HepG2 (cell line): ENCODE measurements around the gene CCNL1.

Experiments
- ATF3 ChIP-seq: sonication (generic); formaldehyde crosslinking; IDR thresholded peaks from 2 replicates; pipeline ENCODE4 v1.4.0; 2020; ENCODE audit warnings: missing genetic modification reagents
- CTCF ChIP-seq: sonication (generic); formaldehyde crosslinking; IDR thresholded peaks from 2 replicates; pipeline ENCODE4 v1.5.0; 2020; ENCODE audit warnings: mild to moderate bottlenecking, missing genetic modification reagents, moderate library complexity
- HIVEP1 ChIP-seq: sonication (generic); formaldehyde crosslinking; IDR thresholded peaks from 2 replicates; pipeline ENCODE4 v1.4.0; 2020; ENCODE audit warnings: mild to moderate bottlenecking, missing genetic modification reagents
- HOMEZ ChIP-seq: IDR thresholded peaks from 2 replicates; pipeline ENCODE4 v1.6.1; 2016; ENCODE audit warnings: low read depth
- MAFK ChIP-seq, 2 experiments: IDR thresholded peaks in 1 of 2; conservative IDR thresholded peaks in 1 of 2; 2 replicates each; pipeline ENCODE4 v1.6.1; 2011; ENCODE audit warnings: improper control_type of control experiment in 2 of 2, low read length in 2 of 2
- POLR2AphosphoS2 ChIP-seq: IDR thresholded peaks from 2 replicates; pipeline ENCODE4 v1.6.1; 2011; ENCODE audit warnings: low read depth, low read length, improper control_type of control experiment
- POLR2G ChIP-seq: fragments of 200-400 bp; formaldehyde crosslinking; IDR thresholded peaks from 2 replicates; pipeline ENCODE4 v1.6.1; 2018; ENCODE audit warnings: mild to moderate bottlenecking, low read depth, low read length, moderate library complexity
- RBM39 ChIP-seq: fragments of 200-400 bp; formaldehyde crosslinking; IDR thresholded peaks from one replicate; pipeline ENCODE4 v1.6.1; 2018; ENCODE audit warnings: antibody characterized with exemption, mild to moderate bottlenecking, low read depth, low read length; ENCODE audit not compliant: poor library complexity, severe bottlenecking
- TCF12 ChIP-seq, 2 experiments: fragments of 450-650 bp in 1 of 2; sonication (generic) in 1 of 2; formaldehyde crosslinking in 1 of 2; IDR thresholded peaks; 2 replicates each; pipeline versions ENCODE4 v1.6.1 to v1.8.0; 2017 to 2022; ENCODE audit warnings: antibody characterized with exemption in 1 of 2, mild to moderate bottlenecking in 1 of 2, missing genetic modification reagents in 1 of 2, moderate library complexity in 1 of 2
- ZBTB4 ChIP-seq: sonication (generic); formaldehyde crosslinking; IDR thresholded peaks from 2 replicates; pipeline ENCODE4 v1.4.0; 2020; ENCODE audit warnings: missing genetic modification reagents, mild to moderate bottlenecking, borderline replicate concordance
- ZFP36 ChIP-seq: fragments of 150-350 bp; IDR thresholded peaks from 2 replicates; pipeline ENCODE4 v1.6.1; 2018; ENCODE audit warnings: borderline replicate concordance, low read length, low read depth; ENCODE audit not compliant: partially characterized antibody

- TF ChIP-seq POLR2AphosphoS2 = no peak
- no peak for TF ChIP-seq ZFP36
- no peak for TF ChIP-seq HOMEZ
- TF ChIP-seq POLR2G = no peak
- no peak for TF ChIP-seq RBM39
- no peak for TF ChIP-seq TCF12 (IDR thresholded peaks at IDR 0.05)
- TF ChIP-seq TCF12 (CRISPR knock-in tag; IDR thresholded peaks at IDR 0.05) = no peak
- no peak for TF ChIP-seq ZBTB4
- no peak for TF ChIP-seq ATF3
- TF ChIP-seq CTCF (CRISPR knock-in tag) = no peak
- TF ChIP-seq HIVEP1 (CRISPR knock-in tag) = no peak
- no peak for TF ChIP-seq MAFK (conservative IDR thresholded peaks at IDR 0.05 in 1 of 2, IDR thresholded peaks at IDR 0.05 in 1 of 2; ENCODE audit: low read length in 2 of 2)
Measured at GRCh38 chr3:157204880-157205279, 44.9 kb upstream of the CCNL1 start.
